SH-SY5Y (cell line): ENCODE measurements around the gene TRIM26.

Experiments
- GATA2 ChIP-seq: IDR thresholded peaks from 2 replicates; pipeline ENCODE4 v1.6.1; 2011; ENCODE audit warnings: mild to moderate bottlenecking, low read depth, low read length
- GATA3 ChIP-seq: IDR thresholded peaks from 2 replicates; pipeline ENCODE4 v1.6.1; 2011; ENCODE audit warnings: low read depth, mild to moderate bottlenecking, low read length, moderate library complexity

TRIM26 gene

GRCh38 chr6:30195951-30196350 is 17.3 kb downstream of the TRIM26 start:
- TF ChIP-seq GATA3 (no peak), GATA2 (no peak)

- TF ChIP-seq GATA3 (no peak), GATA2 (no peak)
Observed at GRCh38 chr6:30194797-30195690, 18.2 kb downstream of the TRIM26 start.

- TF ChIP-seq GATA2 (no peak), GATA3 (no peak)
Observed at GRCh38 chr6:30192076-30192475, 21.1 kb downstream of the TRIM26 start.

GRCh38 chr6:30188541-30188940 is 24.7 kb downstream of the TRIM26 start:
- no peak for TF ChIP-seq GATA2
- no peak for TF ChIP-seq GATA3

- TF ChIP-seq GATA2 (no peak), GATA3 (no peak)
Observed at GRCh38 chr6:30185846-30186484, 27.2 kb downstream of the TRIM26 start.

- TF ChIP-seq GATA2 (no peak), GATA3 (no peak)
Observed at GRCh38 chr6:30184417-30185031, 28.7 kb downstream of the TRIM26 start.

- TF ChIP-seq GATA2 (no peak), GATA3 (no peak)
Observed at GRCh38 chr6:30180145-30180544, 33.1 kb downstream of the TRIM26 start.

GRCh38 chr6:30178837-30179236 is 34.4 kb downstream of the TRIM26 start:
- no peak for TF ChIP-seq GATA3
- no peak for TF ChIP-seq GATA2

- TF ChIP-seq GATA2 (no peak), GATA3 (no peak)
Observed at GRCh38 chr6:30175765-30176164, 37.4 kb downstream of the TRIM26 start.

GRCh38 chr6:30172681-30173080 is 40.5 kb downstream of the TRIM26 start:
- TF ChIP-seq GATA3 (no peak), GATA2 (no peak)

- TF ChIP-seq GATA2: no peak
- TF ChIP-seq GATA3: no peak
Observed at GRCh38 chr6:30171677-30172471, 41.3 kb downstream of the TRIM26 start.

GRCh38 chr6:30169658-30170614 is 43.3 kb downstream of the TRIM26 start:
- TF ChIP-seq GATA2 (no peak), GATA3 (no peak)

- TF ChIP-seq GATA2 (no peak), GATA3 (no peak)
Observed at GRCh38 chr6:30168741-30169140, 44.5 kb downstream of the TRIM26 start.

- TF ChIP-seq GATA2 (no peak), GATA3 (no peak)
Observed at GRCh38 chr6:30167101-30167500, 46.1 kb downstream of the TRIM26 start.
